HG03108 (cell line): ENCODE results near the gene SWAP70.

Experiments used
- ATAC-seq: cut with Tn5 transposase; IDR thresholded peaks from one replicate; pipeline ENCODE4 v1.9.1; 2021; ENCODE audit warnings: moderate library complexity; ENCODE audit not compliant: unreplicated experiment

SWAP70 gene

GRCh38 chr11:9651481-9651880, 12.4 kb upstream of the SWAP70 start:
- ATAC-seq = no peak

DNA sequence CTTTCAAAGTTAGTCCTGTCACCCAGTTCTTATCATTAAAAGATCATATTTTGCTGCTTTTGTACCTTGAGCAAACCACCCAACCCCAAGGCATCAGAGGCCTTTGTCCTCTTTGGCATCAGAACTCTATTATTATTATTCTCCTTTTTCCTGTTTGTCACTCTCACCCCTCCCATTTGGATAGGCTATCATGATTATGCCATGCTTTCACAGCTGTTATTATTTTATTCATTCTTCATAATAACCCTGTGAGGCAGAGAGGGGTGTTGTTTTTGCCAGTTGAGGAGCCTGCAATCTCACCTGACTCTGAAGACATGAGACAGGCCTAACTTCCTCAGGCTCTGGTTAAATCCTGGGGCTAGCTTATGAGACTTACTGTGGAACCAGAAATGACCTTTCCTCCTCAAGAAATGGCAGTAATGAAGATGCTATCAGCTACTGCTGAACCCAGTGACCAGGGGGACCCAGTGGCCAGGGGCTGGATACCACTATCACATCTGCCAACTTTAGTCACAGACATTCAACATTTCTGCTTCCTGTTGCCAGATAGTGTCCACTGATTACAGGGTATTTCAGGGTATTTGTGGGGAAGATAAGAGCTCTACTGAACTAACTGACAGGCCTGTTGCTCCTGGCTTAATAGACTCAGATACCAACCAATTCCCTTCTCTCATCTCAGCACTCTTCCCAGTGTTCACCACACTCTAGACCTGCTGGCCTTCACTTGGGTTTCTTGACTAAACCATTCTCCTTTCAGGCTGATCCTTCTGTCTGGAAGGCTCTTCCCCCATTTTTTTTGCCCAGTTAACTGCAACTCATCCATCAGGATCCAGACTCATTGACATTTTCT, 11.8 kb upstream of the SWAP70 start:
- ATAC-seq = no peak

DNA sequence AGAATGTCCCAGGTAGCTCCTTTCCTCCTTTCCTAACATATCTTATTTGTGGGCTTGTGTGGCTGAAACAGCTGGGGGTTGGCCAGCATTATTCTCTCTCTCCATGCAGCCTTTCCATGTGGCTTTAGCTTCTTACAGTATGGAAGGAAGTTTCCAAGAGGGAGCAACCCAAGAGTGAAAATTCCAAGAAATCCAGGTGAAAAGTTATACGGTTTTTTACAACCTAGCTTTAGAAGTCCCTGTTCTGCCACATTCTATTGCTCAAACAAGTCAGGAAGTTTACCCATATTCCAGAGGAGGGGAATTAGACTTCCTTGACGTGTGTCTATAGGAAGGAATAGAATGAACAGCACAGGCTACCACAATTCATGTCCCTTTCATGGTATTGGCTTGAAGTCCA, 10.0 kb upstream of the SWAP70 start:
- ATAC-seq = no peak

DNA sequence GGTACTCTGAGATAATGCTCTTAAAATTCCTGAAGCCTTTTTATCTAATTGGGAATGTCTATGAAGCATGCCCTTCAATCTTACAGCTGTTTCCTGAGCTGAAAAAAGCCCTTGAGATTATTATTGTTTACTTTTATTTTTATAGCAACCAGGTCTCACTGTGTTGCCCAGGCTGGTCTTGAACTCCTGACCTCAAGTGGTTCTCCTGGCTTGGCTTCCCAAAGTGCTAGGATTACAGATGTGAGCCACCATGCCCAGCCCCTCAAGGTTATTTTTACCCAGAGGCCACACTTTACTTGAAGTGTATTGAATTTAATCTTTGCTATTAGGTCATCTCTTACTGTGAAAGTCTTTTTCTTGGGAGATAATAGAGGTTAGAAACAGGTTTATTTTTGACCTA, 7.0 kb upstream of the SWAP70 start:
- ATAC-seq = no peak

- no peak for ATAC-seq
Measured at GRCh38 chr11:9657531-9657930, 6.3 kb upstream of the SWAP70 start.

- ATAC-seq = no peak
Measured at GRCh38 chr11:9660886-9661285, 3.0 kb upstream of the SWAP70 start.

DNA sequence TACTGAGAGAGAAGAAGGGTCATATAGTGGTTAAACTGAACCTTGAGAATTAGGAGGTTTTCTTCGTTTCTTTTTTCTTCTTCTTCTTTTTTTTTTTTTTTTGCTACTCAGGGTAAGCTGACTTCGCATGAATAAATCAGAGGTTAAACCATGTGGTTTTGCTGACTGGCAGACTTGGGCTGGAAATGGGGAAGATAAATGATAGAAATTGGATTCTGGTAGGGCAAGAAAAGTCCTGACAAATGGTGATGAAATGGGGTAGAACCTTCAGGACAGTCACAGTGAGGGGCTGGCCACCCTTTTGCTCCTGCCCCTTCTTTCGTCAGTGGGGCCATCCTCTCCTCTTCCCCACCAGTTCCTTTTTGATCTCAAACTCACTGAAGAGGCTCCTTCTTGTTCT, 1.6 kb upstream of the SWAP70 start:
- no peak for ATAC-seq

- ATAC-seq = peak; percentile 32
Measured at GRCh38 chr11:9664276-9665171, 647 bp downstream of the SWAP70 start.

DNA sequence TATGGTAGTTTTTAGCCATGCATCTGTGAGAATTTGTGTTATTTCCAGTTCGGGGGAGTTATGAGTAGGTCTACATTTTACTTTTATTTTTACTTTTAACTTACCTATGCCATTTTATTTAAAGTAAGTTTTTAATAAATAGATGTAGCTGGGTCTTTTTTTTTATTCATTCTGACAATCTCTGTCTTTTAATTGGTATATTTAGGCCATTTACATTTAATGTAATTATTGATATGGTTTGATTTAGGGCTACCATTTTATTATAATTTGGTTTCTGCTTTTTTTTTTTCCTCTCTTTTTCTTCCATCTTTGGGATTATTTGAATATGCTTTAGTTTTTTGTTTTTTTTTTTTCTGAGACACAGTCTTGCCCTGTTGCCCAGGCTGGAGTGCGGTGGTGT, 1.9 kb downstream of the SWAP70 start:
- ATAC-seq = no peak

- no peak for ATAC-seq
Measured at GRCh38 chr11:9669954-9670353, 6.1 kb downstream of the SWAP70 start.

DNA sequence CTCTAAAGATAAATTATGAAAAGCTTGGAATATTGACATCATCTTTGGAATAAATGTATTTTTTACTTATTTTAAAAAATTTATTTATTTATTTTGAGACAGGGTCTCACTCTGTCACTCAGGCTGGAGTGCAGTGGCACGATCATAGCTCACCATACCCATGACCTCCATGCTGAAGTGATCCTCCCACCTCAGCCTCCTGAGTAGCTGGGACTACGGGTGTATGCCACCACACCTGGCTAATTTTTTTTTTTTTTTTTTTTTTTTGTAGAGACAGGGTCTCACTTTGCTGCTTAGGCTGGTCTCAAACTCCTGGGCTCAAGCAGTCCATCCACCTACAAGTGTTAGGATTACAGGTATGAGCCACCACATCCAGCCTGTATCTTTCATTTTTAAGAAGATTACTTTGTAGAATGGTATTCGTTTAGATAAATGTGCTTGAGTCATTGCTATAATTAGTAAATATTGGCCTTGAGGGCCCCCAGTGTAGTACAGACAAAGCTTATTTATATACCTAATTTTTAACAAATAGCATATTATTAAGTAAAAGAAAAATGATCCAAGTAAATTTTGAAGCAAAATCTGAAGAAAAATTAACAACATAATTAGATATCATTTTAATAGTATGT, 8.5 kb downstream of the SWAP70 start:
- ATAC-seq = no peak

DNA sequence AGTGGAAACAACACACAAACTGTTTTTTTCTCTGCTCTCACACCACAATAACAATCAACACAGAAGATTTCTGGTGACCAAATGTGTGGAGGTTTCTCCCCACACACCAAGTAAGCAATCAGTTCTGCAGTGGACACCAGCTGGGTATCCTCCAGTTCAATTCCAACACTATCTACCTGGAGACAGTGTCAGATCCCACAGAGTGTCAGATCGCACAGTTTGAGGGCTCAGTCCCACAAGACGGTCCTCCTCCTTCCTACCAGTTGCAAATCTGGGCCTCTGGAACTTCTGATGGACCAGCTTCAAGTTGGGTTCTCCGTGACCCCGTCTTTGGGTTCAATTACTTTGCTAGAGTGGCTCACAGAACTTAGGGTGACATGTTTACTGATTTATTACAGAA, 9.0 kb downstream of the SWAP70 start:
- no peak for ATAC-seq

DNA sequence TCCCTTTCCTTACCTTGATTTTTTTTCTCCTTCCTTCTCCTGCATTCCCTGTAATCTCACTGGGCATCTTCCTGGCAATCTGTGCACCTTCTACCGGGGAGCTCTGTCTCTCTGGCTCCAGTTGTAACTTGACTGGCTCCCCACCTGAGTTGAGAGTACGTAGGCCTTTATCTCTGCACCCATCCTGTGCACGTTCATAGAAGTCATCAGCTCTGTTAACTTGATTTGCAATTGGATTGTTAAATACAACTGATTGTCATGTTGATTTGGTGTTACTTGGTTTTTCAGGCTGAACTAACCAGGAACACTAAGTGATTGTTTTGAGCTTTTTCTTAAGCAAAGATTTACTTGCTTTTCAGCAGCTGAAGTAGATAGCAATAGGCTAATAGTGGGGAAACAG, 11.8 kb downstream of the SWAP70 start:
- no peak for ATAC-seq

DNA sequence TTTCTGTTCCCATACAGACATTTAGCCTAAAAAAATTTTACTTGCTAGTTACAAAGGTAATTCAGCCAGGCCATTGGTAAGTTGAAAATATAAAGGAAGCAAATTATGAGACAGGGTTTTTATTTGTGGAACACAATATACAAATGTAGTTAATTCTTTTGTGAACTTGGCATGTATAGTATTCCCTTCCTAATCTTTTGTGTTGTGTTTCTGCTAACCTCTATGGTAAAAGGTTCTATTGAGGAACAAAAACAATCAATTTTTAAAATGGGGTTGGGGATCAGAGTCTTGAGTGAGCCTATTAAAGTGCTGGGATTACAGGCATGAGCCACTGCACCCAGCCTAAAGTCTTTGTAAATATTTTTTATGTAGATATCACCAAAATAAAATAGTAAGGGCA, 14.1 kb downstream of the SWAP70 start:
- ATAC-seq = no peak

- no peak for ATAC-seq
Measured at GRCh38 chr11:9678576-9678975, 14.7 kb downstream of the SWAP70 start.

DNA sequence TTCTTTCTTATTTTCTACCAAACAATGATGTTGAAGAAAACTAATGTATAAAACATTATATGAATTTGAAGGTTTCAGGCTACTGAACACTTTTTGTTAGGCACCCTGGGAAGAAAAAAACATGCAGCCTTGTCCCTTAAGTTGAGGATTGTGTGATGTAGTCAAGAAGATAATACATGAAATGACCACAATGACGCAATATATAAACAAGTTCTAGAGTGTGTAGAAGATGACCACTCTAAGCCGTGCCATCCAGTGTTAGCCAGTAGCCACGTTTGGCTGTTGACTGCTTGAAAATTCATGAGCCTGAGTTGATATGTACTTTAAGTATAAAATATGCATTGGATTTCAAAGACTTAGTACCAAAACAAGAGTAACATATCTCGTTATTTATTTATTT, 16.2 kb downstream of the SWAP70 start:
- ATAC-seq = no peak

DNA sequence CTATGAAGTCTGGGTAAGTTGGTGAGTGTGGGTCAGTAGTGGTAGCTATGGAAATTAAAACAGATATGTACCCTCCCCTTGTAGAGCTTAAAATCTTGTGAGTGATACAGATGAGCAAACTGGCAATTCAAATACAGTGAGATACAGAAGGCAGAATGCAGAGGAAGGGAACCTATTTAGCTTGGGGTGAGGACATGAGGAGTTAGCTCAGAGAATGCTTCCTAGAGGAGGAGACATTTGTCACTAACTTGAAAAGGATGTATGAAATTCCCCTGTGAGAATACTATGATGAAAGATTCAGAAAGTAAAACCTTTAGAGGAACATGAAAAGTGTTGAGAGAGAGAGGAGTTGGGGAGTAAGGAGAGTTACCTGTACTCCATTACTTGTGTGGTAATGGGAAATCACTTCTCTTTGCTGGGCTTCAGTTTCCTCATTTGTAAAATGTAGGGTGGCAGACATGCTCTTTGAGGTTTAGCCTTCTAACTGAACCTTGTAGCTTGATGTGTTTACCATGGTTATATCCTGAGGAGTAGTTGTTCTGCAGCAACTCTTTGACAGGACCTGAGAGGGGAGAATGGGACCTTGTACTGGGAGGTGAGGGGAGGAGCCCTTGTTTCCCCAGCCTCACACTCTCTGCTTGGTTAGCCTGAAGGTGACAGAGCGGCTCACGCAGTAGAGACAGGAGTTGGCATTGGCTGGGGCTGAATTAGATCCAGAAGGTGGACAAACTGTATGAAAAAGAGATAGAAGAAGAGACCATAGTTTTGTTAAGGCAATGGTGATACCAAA, 17.9 kb downstream of the SWAP70 start:
- ATAC-seq = peak; percentile 40

DNA sequence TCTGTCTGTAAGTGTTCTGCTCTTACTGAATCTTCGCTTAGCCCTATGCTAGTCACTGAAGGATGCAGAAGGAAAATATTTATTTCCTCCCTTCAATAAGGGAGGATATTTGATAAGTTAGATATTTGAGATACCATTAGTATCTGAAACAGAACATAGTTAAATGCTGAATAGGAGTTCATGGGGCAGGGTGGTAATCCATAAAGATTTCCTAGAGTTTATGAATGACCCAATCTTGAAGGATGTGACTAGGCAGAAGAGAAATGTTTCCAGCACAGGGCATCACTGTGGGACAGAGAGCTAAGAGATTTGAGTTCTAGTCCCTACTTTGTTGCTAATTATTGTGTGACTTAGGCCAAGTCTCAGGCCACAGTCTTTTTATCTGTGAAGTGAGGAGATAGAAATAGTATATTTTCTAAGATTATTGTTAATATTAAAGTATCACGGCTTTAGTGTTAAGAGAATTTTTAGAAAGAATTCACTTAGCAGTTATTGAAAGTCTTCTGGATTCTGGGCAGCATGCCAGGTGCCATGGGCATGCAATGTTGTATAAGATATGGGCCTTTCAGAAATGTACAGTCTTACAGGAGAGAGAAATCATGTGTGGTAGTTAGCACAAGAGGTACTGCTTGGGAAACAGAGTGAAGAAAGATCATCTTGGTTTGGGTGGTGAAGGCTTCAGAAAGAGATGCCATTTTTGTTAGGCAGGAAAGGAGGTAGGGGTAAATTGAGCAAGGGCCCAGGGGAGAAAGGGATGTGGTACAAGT, 24.0 kb downstream of the SWAP70 start:
- ATAC-seq = no peak

GRCh38 chr11:9688716-9689511, 25.0 kb downstream of the SWAP70 start:
- ATAC-seq = peak; percentile 65
